Cerebellar nuclear complex (tissue), 1 donor: Measurements from ENCODE around the gene IMP4.

ENCODE experiments used
- DNase-seq, 2 experiments: peaks; one replicate each; lab custom pipeline; 2025; lab: John Stamatoyannopoulos, UW

The IMP4 gene

GRCh38 chr2:130378206-130378897 lies 35.7 kb downstream of the IMP4 start:
- DNase-seq: no peak

- DNase-seq: no peak
These were observed 36.2 kb downstream of the IMP4 start for GRCh38 chr2:130378898-130379214.

- no peak for DNase-seq
These were observed 37.6 kb downstream of the IMP4 start for GRCh38 chr2:130380096-130380934.

GRCh38 chr2:130381145-130381544 lies 38.4 kb downstream of the IMP4 start:
- no peak for DNase-seq

DNA sequence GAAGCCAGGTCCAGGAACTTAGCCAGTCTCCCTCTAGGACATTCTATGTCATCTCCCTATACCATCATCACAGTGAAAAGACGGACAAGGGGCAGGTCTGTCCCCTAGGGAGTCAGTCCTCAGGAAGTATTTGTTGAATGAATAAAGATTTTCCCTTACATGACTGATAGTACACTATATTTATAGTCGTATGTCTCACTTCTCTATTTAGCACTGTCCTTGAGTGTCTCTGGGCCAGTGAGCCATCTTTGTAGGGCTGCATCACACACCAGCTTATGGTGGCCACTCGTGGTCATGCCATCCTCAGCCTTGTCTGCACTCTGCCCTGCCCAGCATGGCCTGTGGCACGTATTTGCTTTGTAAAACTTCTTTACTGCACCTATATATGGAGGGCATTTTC lies 38.9 kb downstream of the IMP4 start:
- DNase-seq: no peak

DNA sequence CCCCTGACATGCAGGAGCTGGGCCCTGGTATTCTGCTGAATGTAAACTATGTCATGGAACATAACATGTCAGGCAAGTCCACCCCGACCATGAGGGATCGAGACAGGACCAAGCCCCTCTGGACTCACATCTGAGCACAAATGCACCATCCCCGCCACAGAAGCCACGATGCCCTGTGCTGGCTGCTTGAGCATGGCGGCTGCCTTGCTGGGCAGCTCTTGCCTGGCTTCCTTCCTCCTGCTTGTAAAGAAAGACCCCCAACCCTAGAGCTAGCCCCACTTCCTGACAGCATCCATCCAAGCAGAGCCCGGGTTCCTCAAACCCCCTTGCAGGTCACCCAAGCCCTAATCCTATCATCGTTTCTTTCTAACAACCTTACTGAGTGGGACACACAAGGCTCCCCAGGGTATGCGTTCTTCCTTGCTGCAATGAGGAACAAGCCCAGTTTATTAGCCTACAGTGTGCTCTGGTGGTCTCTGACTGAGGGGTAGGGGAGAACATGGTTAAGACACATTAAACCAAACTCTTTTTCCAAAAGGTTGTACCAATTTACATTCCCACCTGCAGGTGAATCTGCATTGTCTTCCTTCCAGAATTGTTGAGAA lies 39.7 kb downstream of the IMP4 start:
- DNase-seq: no peak

- DNase-seq: no peak
These were observed 43.0 kb downstream of the IMP4 start for GRCh38 chr2:130385709-130386108.

GRCh38 chr2:130387071-130387400 lies 44.3 kb downstream of the IMP4 start:
- DNase-seq: no peak

DNA sequence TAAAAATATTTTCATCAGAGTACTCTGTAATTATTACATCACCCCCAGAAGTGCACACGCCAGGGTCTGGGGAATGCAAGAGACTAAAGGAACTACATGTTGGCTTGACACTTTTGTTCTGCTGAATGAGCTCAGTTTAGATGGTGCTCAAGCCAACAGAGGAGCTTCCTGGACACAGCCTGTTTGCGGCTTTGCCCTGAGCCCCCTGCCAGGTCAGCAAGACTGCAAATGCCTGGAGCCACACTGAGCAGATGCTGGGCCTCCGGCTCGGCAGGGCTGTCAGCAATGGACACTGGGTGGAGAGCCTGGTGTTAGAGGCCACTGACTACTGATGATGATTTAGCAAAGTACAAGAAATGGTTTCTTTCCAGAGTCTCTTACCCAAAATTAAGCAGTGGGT lies 45.1 kb downstream of the IMP4 start:
- DNase-seq: no peak

DNA sequence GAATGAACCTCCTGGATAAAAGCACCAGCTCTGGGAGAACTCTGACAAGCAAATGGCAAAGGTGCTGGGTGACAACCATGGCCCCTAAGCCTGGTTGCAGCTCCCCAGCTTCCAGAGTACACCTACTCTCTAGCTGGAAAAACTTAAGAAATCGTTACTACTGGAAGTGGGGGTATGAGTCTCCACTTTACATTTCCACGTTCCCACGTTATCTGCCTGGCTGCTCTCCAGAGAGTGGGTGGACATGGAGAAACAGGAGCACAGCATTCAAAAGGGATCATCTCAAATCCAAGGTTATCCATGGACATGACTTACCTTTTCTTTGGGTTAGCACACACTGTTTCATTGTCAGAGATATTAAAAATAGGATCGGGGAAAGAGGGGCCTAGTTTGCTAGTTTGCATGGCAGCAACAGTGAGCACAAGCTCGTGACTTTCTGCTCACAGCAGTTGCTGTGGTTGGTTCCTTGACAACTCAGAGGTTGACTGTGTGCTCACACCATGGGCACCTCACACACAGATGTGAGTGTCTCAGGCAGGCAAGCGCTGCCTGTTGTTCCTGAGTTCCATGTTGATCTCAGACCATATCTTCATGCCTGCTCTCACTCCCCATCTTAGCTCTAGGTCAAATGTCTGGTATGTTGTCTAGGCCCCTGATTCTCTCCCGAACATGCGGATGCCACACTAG lies 45.7 kb downstream of the IMP4 start:
- no peak for DNase-seq

- DNase-seq: no peak
These were observed 46.7 kb downstream of the IMP4 start for GRCh38 chr2:130389358-130389757.

GRCh38 chr2:130389783-130390182 lies 47.1 kb downstream of the IMP4 start:
- no peak for DNase-seq

GRCh38 chr2:130390460-130391057 lies 47.9 kb downstream of the IMP4 start:
- DNase-seq: no peak

- DNase-seq: peak in 1 of 2 experiments; percentile 53
These were observed 48.6 kb downstream of the IMP4 start for GRCh38 chr2:130391058-130391871.

DNA sequence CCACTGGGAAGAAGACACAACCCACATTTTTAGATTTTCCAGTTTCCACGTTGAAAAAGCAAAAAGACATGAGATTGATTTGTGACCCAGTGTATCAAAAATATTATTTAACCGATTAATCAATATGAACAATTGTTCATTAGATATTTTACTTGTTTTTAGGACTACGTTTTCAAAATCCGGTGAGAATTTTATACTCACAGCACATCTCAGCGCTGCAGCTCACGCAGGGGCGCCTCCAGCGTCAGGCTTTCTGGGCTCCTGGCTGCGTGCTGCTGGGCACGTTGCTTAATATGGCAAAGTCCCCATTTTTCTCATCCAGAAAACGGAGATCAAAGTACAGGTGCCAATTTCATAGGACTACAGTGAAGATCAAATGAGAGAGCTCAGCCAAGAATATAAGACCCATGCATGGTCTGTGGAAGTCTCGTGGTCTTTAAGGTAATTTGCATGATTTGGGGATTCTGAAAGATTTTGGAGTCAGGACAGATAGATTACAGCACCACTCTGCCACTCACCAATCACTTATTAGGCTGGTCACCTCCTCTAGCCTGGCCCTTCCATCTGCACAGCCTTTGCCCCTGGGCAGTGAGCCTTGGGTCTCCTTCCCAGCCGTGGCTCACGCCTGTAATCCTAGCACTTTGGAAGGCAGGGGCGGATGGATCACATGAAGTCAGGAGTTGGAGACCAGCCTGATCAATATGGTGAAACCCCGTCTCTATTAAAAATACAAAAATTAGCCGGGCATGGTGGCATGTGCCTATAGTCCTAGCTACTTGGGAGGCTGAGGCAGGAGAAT lies 49.4 kb downstream of the IMP4 start:
- DNase-seq: no peak

DNA sequence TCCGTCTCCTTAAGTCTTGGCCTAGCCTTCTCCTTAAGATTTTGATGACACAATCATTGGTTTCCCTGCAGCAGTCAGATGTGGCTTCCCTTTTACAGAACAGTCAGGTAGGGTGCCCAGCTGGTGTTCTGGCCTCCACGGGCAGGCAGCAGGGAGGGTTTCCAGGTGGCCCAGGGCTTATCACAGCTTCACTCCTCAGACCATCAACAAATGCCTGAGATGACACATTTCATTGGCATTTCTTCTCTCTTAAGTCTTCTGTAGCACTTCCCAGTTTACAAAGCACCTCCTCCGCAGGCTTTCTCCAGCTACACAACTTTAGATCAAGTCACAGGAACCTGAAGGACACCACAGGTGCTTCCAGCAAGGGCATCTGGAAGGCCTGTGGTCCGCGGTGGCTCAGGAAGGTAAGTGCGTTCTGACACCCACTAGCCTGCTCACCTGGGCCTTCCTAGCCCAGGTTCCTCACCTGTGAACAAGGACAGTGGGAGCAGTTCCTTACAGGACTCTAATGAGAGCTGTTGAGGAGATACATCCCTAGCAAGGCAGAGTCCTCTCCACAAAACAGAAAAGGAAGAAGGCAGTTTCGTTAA lies 50.7 kb downstream of the IMP4 start:
- no peak for DNase-seq
